Measurements from ENCODE around the gene GPR132.

- no peak for TF ChIP-seq CTCF (IDR thresholded peaks at IDR 0.05; ENCODE audit: insufficient read depth, low read length)
- TF ChIP-seq POLR2AphosphoS5 (IDR thresholded peaks at IDR 0.05; ENCODE audit: low read depth): no peak
- TF ChIP-seq GABPA (IDR thresholded peaks at IDR 0.05; ENCODE audit: low read depth): no peak
These were observed 3.6 kb upstream of the GPR132 start for GRCh38 chr14:105068818-105069217.

Measured in HL-60 (cell line).